Eye (tissue), 1 donor: ENCODE measurements around the gene FOXA3.

ENCODE experiments used
- DNase-seq: peaks from one replicate; pipeline ENCODE4 v3.0.0-alpha.2; 2015

FOXA3 gene

DNA sequence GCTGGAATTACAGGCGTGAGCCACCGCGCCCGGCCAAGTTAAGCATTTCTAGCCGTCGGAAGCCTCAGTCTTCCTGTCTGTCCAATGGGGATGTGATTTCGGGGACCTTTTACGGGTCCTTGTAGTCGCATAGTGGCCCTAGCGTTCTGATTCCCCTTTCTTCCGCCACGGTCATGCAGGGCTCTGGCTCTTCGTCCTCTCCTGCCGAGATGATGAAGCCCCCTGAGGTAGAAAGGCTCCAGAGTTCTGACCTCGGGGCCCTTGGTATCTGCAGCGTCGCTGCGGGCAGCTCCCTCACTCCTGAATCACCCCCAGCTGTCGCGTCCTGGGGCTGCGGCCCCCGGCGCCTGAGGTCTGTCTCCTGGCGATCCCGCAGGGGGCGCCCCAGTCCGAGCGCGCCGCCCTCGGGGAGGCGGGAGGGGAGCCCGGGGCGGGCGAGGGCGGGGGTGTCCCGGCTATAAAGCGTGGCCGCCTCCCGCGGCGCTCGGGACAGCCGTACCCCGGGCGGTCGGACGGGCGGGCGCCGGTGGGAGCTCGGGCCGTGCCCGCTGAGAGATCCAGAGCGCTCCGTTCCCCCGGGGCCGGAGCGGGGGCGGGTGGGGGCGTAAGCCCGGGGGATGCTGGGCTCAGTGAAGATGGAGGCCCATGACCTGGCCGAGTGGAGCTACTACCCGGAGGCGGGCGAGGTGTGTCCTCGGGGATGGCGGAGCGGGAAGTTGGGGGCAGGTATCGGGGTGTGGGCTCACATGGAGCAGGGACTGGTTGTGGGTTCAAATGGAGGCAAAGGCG lies at the start of gene FOXA3:
Gene FOXA3 (plus strand): TSS at position 487 of the 789 bp plus-strand sequence. CDS start 131 bp downstream, at position 618.
- DNase-seq: peak; percentile 36

DNA sequence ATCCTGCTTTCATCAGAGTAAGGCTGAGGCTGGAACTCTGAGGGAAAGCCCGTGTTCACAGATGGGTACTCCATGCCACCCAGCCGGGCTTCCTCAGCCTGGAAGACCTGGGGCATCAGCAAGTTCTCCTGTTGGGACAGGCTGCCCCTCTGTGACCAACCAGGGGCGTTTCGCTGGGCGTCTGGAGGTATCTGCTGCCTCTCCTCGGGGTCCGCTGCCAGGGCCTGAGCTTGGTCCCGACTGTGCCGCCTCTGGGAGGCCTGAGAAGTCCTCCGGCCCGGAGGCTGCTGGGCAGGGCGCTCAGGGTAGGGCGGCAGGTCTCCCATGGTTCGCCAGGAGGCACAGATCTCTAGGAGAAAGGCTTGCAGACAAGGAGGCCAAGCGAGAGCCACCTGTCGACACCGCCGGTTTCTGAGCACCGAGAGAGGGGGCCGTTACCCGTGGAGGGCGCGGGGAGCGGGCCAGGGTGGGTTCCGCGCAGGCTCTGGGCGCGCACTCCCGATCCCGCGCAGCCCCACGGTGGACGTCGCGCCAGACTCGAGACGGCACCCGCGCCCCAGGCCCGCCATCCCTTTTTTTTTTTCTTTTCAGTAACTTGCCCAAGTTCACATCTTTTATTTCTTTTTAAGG lies 49.2 kb upstream of the FOXA3 start, which contains the start of gene RSPH6A:
Gene RSPH6A (minus strand): TSS at position 458 of the 630 bp plus-strand sequence. CDS start 132 bp downstream, at position 326.
- peak; percentile 47 for DNase-seq

DNA sequence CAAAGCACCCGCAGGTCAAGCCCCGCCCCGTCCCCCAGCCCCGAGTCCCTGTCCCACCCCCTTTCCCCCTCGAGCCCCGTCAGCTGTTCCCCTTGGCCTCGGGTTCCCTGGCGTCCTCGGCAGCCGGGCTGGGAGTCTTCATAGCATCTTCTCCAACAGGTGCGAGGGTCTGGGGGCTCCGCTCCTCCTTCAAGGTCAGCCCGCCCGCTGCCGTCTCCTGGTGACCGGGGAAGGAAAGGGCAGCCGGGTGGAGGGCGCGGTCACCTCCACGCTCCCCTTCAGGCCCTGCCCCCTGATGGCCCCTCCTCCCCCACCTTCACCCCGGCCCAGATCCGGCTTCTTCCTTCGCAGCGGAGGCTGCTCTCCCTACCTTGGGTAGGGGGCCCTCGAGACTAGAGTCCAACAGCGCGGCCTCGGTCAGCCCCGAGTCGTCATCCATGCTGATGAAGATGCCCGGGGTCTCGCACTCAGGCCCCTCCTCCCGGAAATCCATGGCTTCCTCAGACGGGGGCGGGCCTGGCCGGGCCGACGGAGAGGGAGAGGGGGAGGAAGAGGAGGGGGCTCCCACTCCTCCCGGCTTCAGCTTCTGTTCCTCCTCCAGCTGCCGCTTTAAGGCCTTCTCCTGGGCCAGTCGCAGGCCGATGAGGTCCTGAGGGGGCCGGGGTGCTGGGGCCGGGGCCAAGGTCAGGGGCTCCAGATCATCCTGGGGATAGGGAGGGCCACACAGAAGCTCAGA lies 48.5 kb upstream of the FOXA3 start:
- peak; percentile 91 for DNase-seq

DNA sequence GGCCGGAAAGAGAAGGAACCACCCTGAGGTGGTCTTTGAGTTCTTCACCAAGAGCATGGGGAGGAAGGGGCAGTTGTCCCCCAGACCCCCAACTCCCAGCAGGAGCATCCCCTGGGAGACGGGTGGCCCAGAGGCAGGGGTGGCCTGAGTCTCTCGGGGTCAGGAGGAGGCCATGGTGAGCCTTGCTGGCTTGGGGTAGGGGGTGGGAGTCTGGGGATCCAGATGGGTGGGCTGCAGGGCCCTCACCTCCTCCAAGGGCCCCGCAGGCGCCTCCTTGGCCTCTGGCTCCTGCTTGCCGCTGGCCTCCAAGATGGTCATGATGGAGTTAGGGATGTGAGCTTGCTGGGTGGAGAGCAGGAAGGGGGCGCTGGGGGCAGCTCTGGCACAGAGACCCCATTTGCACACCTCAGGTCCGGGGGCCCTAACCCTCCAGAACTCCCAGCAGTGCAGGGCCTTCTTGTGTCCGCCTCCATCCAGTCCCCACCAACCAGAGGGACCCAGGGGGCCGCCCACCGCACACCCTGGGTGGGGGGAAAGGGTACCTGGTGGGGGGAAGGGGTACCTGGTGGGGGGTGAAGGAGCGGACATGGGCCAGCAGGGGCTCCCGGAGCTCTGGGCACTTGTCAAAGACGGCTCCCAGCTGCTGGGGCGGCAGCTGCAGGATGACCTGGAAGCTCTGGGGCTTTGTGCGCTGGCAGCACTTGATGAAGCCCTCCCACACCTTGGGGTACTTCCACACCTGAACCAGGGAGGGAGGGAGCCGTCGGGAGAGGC lies 47.7 kb upstream of the FOXA3 start:
- DNase-seq: peak; percentile 19

DNA sequence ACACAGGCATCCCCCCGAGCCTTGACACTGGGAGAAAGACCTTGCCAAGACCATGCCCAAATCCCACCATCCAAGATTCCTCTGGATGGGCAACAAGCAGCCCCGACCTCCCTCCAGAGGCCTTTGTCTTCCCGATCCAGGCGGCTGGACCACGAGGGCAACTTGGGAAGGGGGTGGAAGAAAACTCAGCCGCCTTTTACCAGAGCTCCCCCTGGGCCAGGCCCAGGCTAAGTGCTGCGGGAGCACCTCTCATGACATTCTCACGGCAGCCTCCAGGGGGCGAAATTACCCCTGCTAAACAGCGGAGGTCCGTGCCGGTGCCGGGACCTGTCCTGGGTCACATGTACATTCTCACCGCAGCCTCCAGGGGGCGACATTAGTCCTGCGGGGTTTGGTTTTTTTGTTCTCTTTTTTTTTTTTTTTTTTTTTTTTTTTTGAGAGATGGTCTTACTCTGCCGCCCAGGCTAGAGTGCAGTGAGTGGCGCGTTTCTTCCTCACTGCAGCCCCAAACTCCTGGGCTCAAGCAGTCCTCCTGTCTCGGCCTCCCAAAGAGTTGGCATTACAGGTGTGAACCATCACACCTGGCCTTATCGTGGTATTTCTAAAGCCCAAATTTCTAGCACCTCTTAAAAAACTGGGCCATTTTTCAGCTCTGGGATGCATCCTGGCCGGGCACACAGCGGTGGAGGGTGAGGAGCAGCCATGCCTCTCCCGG lies 47.0 kb upstream of the FOXA3 start:
- DNase-seq: peak; percentile 98

DNA sequence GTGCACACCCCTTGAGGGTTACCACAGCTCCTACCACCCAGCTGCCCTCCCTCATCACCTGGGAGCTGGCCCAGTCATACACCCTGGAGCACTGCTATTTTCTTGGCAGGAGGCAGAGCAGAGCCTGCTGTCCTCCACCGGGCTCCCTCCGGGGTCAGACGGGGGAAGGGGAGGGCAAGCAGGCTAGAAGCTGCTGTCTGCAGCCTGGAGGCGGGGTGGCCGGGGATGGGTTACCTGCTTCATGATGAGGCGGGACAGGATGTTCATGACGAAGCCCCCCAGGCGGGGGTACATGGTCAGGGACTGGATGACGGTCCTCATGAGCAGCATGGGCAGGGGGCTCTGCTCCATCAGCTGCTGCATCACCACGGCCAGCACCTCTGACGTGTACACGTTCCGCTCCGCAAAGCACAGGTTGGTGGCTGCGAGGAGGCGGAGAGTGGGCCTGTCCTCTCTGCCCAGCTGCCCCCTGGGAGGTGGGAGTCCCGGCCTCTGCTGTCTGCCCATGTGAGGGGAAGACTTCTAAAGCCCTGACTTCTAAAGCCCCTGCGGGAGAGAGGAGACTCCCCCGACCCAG lies 46.3 kb upstream of the FOXA3 start:
- no peak for DNase-seq

DNA sequence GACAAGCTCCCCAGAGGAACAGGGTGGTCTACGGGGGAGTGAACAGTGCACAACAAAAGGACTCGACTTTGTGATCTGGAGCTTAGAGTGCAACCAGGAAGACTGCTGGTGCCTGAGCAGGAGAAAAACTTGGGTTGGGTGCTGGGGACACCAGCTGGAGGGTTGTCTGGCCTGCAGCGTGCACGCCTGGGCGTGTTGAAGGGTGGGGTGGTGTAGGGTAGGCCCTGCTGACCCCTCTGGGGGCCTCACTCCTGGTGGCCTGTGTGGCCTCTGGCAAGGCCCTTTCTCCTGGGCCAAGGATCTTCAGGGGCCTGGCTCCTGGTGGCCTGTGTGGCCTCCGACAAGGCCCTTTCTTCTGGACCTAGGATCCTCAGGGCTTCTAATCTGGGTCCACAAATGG lies 44.4 kb upstream of the FOXA3 start:
- no peak for DNase-seq

DNA sequence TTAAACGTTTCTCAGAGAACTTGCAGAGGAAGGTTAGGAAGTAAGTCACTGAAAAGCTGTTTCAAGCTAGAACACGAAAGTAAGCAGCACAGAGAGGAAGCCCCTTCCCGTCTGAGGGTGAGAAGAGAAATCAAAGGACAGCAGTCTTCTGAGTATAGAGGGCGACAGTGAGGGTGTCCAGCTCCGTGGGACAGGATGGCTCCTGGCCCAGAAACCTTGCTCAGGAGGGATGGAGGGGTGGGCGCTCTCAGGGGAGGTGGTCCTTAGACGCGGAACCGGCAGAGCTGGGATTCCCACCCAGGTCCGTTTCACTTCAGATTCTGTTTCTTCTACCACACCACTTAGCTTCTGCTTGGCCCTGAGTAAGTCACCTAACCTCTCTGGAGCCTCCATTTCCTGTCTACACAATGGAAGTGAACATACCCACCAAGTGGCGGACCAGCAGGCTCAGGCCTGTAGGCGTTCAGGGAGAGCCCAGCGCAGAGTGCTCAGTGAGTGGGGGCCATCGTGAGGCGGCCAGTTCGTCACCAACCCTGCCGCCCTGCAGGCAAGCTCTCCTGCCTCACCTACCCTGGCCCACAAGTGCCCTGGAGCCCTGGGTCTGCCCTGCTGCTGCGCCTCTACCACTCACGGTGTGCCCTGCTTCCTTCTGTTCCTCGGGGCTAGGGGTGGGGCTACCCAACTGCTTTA lies 43.6 kb upstream of the FOXA3 start:
- DNase-seq: no peak

DNA sequence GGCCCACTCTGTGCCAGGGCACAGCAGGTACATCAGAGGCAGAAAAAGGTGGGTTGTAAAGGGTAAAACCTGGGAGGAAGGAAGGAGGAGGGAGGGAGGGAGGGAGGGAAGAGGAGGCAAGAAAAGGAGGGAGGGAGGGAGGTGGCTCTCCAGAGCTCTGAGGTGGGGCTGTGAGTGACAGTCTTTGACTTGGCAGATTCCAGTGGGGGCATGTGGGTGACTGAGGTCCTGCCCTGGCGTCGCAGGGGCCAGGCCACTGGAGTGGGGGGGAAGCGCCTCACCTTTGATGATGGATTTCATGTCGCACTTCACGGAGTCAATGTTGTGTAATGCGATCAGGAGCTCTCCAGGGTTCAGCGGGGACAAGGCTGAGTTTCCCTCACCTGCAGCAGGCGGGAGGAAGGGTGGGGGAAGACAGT lies 43.0 kb upstream of the FOXA3 start:
- no peak for DNase-seq

DNA sequence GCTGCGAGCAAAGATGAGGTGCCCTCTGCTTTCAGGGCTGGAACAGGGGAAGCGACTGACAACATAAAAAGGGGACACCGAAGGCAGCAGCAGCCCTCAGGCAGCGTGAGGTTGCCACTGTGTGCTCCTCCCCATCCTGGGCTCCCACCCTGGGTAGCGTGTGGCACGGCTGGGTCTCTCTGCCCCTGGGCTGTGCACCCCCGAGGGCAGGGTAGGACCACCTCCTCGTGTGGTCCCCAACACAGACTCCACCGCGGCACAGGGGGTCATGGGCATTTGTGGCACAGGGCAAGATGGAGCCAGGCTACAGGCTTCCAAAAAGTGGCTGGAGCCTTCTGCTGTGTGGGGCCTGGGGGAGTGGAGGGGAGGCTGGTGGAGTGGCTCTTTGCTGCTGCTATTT lies 42.6 kb upstream of the FOXA3 start:
- DNase-seq: no peak

DNA sequence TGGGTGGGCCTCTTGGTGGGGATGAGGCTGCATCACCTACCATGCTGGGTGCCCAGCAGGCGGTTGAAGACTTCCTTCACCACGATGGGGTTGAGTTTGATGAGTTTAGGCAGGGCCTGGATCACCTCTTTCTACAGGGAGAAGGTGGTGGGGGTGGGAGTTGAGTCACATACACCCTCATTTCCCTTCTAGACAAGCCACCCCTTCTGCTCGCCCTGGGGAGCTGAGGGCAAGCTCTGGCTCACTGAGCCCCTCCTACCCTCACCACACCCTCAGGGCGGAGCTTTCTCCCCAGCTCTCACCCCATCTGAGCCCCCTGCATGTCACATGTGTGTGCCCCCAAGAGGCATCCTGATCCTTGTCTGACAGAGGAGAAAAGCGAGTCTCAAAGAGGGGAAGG lies 41.4 kb upstream of the FOXA3 start:
- DNase-seq: no peak

DNA sequence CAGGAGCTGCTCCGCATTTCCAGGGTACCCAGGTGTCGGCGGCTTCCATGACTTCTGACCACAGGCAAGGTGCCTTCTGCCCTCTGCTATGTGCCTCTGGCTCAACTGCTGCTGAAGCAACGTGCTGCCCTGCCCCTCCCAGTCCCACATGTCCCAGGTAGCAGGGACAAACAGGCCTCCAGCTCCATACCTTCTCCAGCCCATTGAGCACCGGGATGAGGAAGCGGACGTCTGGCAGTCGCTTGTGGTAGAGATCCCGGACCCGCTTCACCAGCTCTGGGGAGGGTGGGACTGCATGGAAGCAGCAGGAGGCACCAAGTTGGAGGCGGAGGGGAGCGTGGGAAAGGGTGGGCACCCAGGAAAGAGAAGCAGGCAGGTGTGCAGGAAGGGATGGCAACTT lies 40.9 kb upstream of the FOXA3 start:
- no peak for DNase-seq

DNA sequence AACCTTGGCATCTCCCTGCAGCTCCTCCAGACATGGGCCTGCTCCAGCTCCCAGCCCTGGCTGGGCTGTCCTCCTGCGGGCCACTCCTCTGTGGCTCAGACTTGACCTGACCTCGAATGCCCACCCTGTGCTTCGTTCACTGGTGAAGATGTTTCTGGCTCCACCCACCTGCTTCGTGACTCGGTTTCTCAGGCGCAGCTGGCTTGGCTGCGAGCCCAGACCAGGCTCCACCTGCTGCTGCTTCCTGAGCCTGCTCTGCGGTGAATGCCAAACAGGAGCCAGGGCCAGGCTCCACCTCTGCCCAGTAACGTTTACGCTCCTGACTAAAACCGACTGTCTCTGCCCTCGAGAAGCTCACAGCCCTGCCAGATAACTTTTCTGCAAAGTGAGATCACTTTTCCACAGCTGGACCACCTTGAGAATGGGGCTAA lies 40.1 kb upstream of the FOXA3 start:
- no peak for DNase-seq

DNA sequence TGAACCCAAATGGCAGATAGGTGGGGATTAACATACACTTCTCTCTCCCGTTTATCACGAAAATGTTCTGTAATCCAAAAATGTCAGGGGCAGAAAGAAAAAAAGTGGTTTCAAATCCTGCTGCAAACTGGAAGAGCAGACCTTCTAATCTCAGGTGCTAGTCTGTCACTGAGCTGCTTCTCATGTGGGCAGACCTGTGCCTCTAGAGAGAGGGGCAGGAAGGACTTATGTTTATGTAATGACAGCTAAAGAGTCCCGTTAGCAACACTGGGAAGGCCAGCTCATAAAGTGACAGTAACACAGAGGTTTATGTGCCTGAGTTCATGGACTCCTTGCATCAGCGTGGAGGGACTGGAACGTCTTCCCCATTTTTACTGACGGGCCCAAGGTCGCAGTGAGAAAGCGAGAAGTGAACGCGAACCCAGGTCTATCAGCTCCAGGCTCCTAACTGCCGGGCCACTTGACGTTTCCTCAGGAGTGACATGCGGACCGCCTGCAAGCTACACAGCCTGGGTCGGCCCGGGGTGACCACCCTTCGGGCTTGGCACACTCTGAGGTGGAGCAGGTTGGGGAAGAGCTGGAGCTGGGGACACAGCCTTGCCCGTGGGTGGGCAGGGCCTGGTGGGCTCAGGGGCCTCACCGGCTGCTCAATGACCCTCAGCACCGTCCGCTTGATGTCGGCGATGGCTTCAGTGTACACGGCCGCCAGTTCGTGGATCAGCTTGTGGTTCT lies 39.4 kb upstream of the FOXA3 start:
- no peak for DNase-seq

DNA sequence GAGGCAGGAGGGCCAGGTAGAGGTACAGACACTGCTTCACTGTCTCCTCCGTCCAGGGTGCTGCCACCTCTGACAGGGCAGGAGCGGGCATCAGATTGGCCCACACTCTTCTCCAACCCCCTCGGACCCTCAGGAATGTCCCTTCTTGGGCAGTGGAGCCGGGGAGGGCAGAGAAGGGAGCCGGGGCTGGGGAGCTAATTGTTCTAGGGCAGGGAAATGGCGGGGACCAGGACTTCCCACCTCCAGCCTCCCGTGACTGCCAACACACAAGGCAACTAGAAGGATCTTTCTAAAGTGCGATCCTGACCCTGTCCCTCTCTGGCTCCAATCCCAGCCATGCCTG lies 38.9 kb upstream of the FOXA3 start:
- no peak for DNase-seq

DNA sequence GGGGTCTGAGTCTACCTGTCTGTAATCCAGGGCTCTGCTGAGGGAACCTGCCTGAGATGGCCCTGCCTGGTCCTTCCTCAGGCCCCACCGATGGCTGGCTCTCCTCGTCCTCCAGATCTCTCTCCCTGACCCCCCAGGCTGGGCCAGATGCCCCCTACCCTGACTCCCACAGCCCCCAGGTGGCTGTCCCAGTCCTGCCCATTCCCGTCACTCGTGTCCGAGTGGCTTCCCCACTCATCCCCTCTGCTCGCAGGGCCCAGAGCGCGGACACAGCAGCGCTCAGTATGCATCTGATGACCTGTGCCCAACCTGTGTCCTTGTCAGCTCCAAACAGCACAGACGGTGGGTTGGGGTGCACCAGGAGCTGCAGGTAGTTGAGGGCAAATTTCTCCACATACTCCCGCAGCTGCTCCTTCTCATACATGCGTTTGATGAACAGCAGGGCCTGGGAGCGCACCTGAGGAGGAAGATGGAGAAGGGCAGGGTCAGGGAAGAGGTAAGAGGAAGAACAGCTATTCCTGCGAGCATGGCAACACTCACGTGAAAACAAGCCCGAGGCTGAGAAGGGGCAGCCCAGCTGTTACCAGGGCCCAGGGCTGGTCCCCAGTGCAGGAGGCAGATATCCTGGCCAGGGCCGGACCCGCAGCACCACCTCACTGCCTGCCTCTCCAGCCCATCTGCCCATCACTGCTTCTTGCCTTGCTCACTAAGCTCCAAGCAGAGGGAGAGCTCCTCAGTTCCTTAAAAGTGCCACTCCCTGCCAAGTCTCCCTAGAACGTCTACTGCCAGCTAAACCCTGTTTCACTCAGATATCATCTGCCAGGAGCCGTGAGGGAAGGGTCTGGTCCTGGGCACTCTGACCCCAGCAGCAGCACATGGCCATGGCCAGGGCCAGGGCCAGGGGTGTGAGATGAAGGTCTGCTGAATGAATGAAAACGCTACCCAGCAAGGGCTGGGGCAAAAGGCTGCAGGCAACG lies 37.9 kb upstream of the FOXA3 start:
- DNase-seq: no peak

DNA sequence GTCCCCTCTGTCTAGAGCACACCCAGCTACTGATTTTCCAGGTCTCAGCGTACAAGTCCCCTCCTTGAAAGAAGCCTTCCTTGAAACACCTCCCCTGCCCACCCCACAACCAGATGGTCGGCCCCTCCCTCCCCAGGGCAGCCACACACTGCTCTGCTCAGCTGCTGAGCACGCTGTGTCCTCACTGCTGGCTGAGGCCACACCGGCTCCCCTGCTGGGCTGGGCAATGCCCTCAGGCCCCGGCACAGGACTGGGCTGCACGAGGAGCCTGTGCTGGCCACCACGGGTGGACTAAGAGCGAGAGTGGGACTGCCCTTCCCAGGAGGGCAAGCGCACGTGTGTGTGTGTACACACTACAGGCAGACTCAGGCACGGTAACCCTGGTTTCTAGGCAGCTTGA lies 37.2 kb upstream of the FOXA3 start:
- no peak for DNase-seq

DNA sequence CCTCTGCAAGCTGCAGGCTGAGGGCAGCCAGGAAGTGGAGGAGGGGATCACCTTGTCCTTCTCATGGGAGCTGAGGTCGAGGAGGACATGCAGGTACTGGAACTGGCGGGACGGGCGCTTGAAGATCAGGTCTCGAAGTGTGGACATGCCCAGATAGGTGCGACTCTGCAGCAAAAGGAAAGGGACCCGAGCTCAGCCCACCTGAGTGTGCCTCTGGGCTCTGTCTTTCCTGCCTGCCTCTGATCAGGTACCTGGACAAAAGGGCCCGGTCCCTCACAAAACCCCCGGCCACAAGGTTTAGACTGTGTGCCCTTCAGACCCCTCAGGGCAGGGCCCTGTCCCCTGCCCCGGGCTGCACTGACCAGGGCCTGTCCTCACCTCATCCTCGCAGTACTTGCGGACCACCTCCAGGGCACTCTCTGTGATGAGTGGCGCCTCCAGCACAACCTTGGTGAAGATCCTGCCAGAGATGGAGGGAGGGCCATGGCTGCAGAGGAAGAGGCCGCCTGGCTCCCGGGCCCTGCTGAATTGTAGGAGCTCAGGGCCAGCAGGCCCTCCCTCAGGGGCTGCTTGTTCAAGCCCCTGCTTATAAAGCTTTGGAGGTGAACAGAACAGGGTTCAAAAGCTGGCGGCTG lies 36.5 kb upstream of the FOXA3 start:
- no peak for DNase-seq

DNA sequence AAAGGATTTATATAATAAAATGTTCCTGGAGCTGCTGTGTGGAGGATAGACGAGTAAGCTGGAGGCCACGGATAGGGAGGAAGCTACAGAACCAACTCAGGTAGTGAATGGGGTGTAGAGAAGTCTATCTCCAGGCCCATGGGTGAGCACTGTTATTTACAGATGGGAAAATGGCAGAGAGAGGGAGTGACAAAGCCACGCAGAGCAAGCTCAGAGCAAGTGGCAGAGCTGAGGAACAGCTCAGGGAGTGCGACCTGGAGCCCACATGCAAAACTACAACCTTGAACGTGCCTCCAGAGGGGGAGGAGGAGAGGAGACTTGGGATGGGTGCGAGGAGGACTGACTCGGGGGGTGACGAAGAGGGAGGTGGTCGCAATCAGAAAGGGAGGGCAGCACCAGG lies 35.6 kb upstream of the FOXA3 start:
- no peak for DNase-seq
